HG03460 (cell line): ENCODE results near the gene TCERG1L.
"Not testable (repeated sequence)": the region's sequence is repeated elsewhere in the genome, so short reads cannot be mapped to it uniquely, and the experiment has no call there.

Experiments used
- ATAC-seq: cut with Tn5 transposase; IDR thresholded peaks from one replicate; pipeline ENCODE4 v1.9.1; 2021; ENCODE audit not compliant: unreplicated experiment

TCERG1L gene

DNA sequence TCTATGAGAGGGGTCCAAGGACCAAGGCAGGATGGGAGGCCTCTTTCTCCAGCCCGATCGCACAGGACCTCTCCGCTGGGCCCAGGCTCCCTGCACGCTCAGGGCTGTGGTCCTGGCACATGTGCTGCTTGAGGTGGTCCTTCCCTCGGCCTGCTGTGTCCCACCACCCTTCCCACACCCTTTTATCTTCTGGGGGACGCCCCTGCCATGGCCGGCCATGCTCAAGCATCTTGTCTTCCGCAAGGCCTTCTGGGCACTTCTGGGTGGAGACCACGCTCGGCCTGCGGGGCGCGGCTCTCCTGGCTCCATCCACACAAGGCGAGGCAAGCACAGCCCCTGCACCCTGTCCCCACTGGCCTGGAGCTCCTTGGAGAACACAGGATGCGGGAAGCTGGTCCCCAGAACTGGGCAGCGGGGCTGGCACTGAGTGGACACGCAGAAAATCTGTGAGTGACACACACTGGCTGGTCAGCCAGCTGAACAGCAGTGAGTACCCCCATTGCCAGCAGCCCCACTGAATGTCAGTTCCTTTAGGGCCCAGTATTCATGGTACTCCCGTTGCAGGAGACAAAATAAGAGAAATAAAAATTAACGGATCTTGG, 115.9 kb downstream of the TCERG1L start:
- ATAC-seq = no peak

DNA sequence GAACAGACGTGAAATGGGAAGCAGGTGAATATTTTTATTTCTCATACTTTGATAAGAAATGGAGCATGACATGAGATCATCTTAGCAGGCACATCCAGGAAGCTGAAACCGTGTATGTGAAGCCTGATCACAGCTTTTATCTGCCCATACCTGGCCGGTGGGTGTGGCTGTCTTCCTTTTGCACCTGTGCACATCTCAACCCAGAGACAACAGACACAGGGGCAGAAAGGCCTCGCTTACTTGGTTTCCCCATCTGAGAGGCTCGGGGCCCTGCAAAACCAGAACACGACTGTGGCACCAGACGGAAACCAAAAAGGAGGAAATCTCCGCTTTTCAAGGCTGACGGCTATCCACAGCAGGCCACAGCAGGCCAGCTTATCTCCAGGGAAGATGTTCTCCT, 116.4 kb downstream of the TCERG1L start:
- ATAC-seq = no peak

DNA sequence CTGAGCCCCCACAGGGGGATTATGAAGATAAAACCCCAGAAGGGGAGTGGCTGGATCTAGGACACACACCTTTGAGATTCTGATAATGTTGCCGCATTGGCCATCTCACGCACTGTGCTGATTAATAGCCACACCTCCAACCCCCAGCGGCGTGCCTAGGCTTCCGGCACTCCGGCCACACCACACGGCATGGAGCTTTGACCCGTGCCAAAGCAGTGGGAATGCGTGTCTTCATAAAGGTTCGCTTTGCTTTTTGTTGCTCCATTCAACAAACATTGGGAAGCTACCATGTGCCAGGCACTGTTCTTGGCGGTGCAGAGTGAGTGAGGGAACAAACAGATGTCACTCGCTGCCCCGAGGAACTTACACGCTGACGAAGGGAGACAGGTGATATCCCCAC, 117.6 kb downstream of the TCERG1L start:
- no peak for ATAC-seq

DNA sequence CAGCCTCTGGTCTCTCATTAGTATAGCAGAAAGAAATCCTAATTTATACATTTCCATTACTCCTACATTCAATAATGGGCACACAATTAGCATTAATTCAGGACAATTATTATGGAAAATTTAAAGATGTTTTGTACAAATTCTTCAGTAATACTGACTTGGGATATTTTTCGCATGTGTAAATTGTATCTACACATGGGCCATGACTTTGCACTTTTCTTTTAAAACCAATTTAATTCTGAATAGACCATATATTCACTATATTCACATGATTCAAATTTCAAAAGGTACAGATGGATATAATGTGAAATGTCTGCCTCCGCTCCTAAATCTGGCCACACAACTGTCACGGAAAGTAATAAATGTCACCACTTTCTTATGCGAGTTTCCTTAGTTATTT, 123.0 kb downstream of the TCERG1L start:
- no peak for ATAC-seq

DNA sequence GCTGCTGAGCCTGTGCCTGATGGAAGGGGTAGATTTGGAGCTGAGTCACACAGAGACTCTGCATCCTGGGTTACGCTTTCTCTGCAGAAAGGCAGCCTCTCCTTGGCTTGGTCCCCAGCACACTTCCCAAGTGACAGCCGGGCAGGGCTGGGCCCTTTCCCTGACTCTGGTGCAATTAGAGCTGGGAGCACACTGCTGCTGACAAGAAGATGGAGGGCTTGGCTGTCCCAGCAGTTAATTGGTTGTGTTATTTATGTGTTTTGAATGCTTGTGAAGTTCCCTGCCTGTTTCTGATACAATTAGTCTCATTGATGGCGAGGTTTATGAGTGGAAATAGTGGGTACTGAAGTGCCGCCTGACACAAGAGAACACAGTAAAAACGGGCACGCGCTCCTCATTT, 123.6 kb downstream of the TCERG1L start:
- ATAC-seq = no peak

DNA sequence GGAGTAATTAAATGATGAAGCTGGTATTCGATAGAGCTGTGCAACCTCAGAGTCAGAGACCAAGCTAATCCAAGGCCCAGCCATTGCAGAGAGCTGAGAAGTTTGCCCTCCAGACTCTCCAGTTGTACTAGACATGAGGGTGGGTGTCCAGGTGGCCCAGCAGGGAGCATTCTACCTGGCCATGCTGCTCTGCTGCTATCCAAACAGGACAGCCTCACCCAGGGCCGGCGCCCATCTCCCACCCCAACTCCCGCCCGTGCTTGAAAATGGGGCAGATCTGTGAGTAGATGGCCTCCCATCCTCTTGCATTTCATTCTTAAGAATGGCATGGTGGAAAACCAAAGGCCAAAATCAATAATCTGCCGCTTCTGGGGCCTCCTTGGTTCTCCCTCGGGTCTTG, 124.2 kb downstream of the TCERG1L start:
- no peak for ATAC-seq

DNA sequence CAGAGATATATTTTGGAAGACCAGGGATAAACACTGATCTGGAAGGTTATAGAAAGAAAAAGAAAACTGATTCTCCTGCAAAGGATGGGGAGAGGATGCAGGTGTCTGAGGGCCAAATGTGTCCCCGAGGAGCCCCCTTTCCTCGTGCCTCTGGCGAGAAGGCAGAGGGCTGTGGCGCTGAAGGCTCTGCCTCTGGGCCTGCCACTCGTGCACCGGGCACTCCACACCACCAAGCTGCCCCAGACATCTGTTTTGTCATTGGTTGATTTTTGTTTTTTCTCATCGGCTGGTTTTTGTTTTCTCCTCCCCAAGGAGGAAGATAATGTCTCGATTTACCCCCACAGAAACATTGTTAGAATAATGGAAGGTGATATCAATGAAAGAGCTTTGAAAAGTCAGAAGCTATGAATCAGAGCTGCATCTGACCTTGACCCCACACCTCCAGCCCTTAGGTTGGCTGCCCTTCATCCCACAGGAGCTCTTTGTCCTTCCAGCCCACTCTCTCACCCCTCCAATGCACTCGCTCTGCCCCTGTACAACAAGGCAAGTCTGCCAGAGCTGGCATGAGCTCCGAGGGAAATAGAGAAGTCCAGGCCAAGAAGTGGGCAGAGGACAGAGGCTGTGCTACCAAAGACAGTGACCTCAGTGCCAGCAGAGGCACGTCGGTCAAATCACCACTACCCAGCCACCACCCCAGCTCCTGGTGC, 124.8 kb downstream of the TCERG1L start:
- ATAC-seq = no peak

DNA sequence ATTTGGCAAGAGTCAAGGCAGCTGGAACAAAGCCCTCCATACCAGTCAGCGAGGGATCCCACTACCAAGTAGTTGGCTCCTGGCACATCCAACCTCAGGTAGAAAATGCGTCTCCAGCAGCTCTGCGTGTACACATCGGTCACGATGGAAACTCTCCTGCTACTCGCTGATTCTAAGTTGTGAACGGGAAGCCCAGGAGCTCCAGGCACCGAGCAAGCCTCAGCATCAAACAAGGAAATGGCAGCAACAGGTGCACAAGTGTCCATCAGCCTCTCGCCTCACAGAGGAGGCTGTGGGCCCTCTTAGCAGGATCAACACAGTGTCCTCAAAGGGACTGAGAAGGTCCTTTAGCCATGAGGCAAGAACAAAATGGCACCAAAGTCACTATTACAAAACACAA, 127.0 kb downstream of the TCERG1L start:
- ATAC-seq = no peak

DNA sequence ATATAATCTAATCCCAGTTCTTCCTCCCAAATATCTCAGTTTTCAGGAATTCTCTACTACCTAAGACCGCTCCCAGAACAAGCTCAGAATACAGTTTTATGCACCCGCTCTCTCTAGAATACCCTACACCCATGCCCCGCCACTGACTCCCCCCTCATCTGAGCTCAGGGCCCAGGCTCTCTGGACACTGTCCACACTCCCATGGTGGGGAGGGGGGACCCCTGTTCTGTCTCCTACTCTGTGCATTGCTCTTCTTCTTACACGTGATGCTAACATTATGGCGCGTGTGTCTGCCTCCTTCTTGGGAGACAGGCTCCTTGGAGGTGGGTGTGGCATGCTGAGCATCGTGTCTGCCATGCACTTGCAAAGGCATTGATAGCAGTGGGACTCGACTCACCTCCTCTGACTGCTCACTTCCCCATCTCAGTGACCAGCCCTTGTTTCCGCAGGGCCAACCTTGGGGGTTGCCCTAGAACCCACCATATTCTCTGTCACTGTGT, 127.9 kb downstream of the TCERG1L start:
- no peak for ATAC-seq

DNA sequence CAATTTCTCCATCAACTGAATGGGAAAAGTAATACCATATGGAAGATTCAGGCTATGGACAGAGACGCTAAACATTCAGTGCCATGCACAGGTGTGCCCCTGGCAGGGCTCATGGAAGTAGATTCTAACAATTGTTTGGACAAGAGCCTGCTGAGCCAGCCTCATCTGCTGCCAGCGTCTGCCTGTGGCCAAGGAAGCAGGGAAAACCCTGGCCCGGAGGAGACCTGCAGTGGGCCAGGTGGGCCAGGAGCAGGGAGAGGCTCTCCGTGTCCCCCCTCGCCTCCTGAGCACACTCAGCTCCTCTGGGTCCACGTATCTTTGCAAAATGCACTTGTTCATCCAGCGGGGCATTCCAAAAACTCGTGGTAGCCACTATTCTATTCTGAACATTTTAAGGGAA, 130.1 kb downstream of the TCERG1L start:
- ATAC-seq = no peak

DNA sequence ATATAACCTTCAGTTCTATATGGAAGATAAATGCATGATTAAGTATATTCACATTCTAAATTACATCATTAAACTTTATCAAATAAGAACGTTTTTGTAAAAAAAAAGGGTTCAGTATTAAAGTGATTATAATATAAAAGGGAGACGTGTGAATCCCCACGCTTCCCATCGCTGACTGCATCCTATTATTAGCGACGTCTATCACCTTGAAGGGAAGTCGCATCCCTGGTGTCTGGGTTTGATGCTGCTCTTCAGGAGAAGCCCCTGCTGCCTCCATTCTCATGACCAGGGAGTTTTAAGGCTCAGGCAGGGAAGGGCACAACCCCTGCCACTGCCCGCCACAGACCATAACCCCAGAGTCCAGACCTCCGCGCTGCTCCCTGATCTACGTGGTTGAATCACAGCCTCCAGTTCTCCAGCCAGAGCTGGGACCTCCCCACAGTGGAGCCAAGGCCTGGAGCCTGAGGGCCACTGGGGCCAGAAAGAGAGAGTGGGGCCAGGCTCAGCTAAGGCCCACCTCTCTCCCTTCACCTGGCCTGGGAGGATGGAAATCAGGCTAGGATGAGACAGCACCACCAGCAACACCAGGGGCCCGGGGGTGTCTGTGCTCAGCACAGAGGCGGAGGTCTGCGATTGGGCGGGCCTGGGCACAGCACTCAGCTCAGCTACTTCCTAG, 130.6 kb downstream of the TCERG1L start:
- no peak for ATAC-seq

DNA sequence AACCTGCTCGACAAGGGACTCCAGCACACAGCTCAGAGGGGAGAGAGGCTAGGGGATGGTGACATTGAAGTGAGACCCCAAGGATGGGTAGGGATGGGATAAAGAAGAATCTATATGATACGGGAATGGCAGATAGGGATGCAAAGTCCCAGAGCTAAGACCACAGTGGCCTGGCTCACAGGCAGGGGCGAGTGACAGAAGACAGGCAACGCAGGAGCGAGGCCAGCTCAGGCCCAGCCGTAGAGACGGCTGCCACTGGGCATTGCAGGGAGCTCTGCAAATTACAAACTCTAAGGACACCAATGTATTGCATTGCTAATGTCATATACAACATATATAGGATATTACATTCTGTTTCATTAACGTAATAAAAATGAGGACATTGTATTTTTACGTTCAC, 131.4 kb downstream of the TCERG1L start:
- ATAC-seq = no peak

DNA sequence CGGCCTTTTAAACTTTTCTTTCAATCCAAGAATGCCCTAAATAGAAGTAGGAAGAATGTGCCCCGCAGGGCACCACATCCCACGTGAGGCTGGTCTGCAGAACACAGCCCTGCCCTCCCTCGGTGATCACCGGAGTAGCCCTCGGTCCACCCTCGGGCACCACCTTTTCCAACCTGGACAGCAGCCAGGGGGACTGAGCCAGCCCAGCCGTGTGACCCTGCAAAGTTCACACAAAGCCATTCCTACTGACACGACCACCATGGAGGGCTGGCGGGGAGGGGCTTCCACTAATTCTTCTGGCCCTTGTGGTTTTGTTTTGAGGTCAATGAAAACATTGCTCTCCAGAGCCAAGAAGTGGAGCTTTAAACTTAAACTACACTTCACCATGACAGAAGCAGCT, 132.2 kb downstream of the TCERG1L start:
- no peak for ATAC-seq

DNA sequence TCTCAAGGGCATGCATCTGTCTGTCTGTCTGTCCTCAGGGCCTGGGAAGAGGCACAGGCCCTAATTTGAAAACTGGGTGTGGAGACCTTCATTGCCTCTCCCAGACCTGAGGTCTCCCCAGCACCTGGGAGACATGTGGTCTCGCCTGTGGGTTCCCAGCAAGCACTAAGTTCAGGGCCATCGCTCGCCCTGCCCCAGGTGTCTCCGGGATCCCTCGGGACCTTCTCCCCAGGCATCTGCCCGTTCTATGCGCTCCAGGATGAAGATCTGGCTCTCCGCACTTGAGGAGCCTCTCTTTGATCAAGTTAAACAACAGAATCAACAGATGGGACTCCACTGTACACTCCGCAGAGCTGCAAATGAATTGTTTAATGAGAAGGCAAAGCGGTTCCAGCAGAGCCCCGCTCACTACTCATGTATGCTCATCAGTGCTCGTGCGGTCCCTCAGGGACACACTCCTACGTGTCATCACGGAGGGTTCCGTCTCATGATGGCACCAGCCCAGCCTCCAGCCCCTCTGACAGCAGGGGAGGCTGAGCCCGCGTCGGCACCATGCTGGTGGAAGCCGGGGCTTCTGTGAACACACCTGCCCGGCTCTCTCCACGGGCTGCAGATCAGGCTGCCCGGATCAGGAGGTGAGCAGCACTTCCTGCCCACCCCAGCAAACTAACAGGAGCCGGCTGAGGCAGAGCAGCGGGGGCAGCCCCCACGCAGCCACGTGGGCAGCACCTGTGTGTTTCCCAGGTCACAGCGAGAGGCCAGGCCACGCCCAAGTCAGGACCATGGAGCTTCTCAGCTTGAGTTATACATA, 132.8 kb downstream of the TCERG1L start:
- ATAC-seq = no peak

DNA sequence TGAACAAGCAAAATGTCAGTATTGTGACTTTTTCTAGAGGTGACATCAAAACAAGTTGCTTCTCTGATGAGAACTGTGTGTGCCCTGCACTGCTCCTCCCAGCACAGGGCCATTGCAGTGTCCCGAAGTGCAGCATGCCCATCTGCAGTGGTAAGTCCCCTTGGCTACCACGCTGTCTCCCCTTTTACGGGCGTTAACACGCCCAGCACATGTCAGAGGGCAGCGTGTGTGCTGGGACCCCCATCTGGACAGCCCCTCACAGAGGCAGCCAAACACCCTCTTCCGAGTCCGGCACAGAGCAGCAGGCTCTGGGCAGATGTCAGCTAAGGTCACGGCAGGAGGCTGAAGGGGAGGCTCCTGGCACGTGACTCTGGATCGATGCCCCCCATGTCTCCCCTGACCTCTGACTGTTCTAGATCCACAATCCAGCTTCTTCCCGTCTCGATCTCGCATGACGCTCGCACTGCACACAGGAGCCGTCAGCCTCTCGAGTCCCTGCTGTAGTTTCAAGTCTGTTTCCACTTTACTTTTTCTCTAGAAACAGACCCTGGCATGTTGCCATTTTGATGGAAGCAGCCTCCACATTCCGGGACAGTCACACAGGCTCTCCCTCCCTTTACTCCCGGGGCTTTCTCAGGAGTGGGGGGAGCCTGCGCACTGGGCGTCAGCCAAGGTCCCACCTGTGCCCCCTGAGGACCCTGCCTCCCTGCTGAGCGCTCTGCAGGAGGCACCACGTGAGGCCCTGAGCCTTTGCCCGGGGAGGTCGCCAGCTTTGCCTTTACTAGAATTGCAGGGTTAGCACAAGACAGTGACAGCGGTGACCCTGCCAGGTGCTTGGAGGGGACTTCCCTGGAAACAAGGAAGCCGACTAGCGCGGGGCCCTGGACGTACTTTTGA, 133.8 kb downstream of the TCERG1L start:
- ATAC-seq = no peak

DNA sequence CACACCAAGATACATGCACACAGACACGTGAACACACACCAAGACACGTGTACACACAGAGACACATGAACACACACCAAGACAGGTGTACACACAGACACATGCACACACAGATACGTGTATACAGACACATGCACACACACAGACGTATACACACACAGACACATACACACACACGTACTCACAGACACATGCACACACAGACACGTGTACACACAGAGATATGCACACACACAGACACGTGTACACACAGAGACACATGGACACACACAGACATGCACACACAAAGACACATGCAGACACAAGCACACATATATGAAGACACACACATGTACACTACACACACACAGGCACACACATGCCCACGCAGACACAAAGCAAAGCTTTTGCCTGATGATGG, 134.6 kb downstream of the TCERG1L start:
- ATAC-seq = no peak

DNA sequence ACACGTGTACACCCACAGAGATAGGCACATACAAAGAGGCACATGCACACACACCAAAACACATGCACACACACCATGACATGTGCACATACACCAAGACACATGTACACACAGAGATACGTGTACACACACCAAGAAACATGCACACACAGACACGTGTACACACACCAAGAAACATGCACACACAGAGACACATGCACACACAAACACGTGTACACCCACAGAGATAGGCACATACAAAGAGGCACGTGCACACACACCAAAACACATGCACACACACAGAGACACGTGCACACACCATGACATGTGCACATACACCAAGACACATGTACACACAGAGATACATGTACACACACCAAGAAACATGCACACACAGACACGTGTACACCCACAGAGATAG, 135.2 kb downstream of the TCERG1L start:
- not testable (repeated sequence) for ATAC-seq

DNA sequence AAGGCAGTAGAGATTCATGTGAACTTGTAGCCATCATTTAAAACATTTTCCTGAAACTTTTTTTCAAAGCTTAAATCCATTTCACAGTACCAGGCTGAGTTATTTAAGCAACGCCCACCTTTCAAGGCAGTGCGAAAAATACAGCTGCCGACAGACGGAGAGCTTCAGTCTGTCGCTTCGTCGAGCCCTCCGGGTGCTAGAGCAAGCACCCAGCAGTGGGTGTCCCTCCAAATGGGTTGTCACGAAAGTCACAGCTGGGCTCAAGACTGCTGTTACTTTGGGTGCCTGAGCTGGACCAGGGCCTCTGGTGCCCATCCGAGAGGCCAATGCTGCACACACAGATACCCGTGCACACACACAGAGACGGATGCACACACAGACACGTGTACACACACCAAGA, 135.6 kb downstream of the TCERG1L start:
- no peak for ATAC-seq

DNA sequence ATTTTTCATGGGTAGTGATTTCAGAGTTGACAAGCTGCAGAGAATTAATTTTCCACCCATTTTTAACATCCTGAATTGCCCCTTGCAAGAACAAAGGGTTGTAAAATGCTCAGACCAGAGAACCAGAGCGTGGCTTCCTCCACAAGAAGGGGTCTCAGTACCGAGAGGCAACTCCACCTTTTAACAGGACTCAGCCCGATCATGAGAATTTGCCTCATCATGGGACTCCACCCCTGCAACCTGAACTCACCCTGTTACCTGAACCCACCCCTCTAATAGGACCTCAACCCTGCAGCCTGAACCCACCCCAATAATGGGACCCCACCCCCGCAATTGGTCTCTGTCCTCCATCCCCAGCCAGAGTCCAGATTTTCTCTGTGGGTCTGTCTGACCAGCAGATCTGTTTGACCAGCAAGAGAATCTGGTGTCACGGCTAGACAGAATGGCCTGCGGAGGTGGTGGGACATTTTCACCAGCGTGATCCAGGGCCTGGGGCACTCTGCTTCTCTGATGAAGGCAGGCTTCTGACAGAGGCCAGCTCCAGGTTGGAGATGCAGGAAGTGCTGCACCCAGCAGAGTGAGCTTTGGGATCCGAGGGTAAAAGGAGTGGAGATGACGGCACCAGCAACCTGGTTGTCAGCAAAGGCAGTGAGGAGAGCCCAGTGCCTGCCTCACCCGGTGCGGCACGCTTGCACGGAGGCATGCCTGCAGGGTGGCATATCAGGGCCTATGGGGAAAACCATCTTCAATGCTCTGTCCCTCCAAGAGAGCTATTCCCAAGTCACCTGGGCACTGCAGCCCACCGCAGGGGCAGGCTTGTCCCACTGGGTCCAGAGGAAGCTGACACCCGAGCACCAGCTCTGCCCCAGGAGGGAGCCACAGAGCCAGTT, 136.6 kb downstream of the TCERG1L start:
- no peak for ATAC-seq

DNA sequence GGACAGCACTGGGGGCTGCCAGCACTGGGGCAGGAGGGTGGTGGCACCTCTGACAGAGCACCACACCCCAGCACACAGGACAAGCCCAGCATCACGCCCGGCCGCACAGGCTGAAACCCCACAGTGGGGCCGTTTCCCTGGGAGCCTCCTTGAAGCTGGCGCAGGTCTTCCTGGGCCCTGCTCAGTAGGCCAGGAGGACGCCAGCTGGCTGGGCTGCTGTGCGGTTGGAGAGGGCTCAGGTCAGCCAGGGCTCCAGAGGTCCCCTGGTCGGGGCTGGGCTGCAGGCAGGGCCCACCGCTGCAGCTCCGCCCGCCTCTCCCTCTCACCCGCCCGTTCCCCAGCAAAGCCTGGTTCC, 137.3 kb downstream of the TCERG1L start:
- no peak for ATAC-seq
